Endothelial cell of umbilical vein (primary cell): Measurements from ENCODE around the gene VSTM4. TPM values are rescaled to one million over a fixed set of nuclear protein-coding genes. Genes with fewer than 3 reads are reported as not detected.

Source experiments
- BruUV-seq: library from RNA; stranded (reverse); fragments of 400-500 nt; replicated peaks from 2 replicates; lab custom pipeline; 2021; lab: Mats Ljungman, UMichigan
- CTCF ChIA-PET: fragments of 300-600, 350-600 bp; sonication (Branson Sonifier 250); formaldehyde crosslinking; loops from one replicate; lab custom pipeline; 2021; ENCODE audit warnings: antibody characterized with exemption, inconsistent platforms; lab: Charles Lee
- POLR2A ChIA-PET: fragments of 300-600, 350-600 bp; sonication (Branson Sonifier 250); formaldehyde crosslinking; loops from one replicate; lab custom pipeline; 2021; ENCODE audit warnings: antibody characterized with exemption, inconsistent platforms; lab: Charles Lee
- DNase-seq: peaks from one replicate; pipeline ENCODE4 v3.0.0-alpha.2; 2011; ENCODE audit warnings: low read depth, low spot score
- FAIRE-seq: peaks from 2 replicates; lab custom pipeline; 2011; peaks lifted over from hg19 to GRCh38; lab: Jason Lieb, UNC
- H2AFZ ChIP-seq: 2 replicates; pipeline ENCODE4 v1.6.0; 2012; ENCODE audit warnings: low read depth, low read length, control low read depth, inconsistent platforms
- H3K27ac ChIP-seq: 2 replicates; pipeline ENCODE4 v1.5.1; 2011; ENCODE audit warnings: low read depth, mild to moderate bottlenecking, control low read depth, low read length, moderate library complexity; ENCODE audit not compliant: insufficient read depth
- H3K27me3 ChIP-seq, 2 experiments: 2 replicates each; pipeline versions ENCODE4 v1.6.0 to v1.6.1; 2011; ENCODE audit warnings: low read length in 2 of 2, mixed read lengths in 1 of 2; ENCODE audit not compliant: control insufficient read depth in 2 of 2, insufficient read depth in 2 of 2
- H3K36me3 ChIP-seq, 2 experiments: 2 replicates in 1 of 2; 3 replicates in 1 of 2; pipeline ENCODE4 v1.5.1; 2011; ENCODE audit warnings: low read length in 2 of 2, mild to moderate bottlenecking in 1 of 2, moderate library complexity in 1 of 2; ENCODE audit not compliant: control insufficient read depth in 2 of 2, insufficient read depth in 2 of 2; ENCODE audit errors: extremely low read depth in 1 of 2
- H3K4me1 ChIP-seq: 3 replicates; pipeline ENCODE4 v1.5.1; 2011; ENCODE audit warnings: mild to moderate bottlenecking, low read length; ENCODE audit not compliant: control insufficient read depth, insufficient read depth; ENCODE audit errors: extremely low read depth
- H3K4me2 ChIP-seq: 2 replicates; pipeline ENCODE4 v1.6.1; 2011; ENCODE audit warnings: low read length, control low read depth, mixed read lengths; ENCODE audit not compliant: insufficient read depth
- H3K4me3 ChIP-seq, 3 experiments: fragments of 200-600 bp in 1 of 3; sonication (generic), shearing (Covaris generic) in 1 of 3; replicated peaks in 1 of 3; 2 replicates each; pipeline ENCODE4 v1.5.1; 2011 to 2016; ENCODE audit warnings: control low read depth in 3 of 3, low read length in 3 of 3, mild to moderate bottlenecking in 2 of 3, inconsistent platforms in 1 of 3, low read depth in 1 of 3, moderate library complexity in 1 of 3; ENCODE audit not compliant: insufficient read depth in 1 of 3
- H3K79me2 ChIP-seq: 2 replicates; pipeline ENCODE4 v1.6.0; 2012; ENCODE audit warnings: low read length, inconsistent platforms; ENCODE audit not compliant: control insufficient read depth, insufficient read depth
- H3K9ac ChIP-seq: replicated peaks from 2 replicates; pipeline ENCODE3; 2011; ENCODE audit warnings: low read length, control low read depth; ENCODE audit not compliant: insufficient read depth; ENCODE audit errors: extremely low read depth
- H3K9me1 ChIP-seq: replicated peaks from 3 replicates; pipeline ENCODE4 v1.6.0; 2011; ENCODE audit warnings: mild to moderate bottlenecking, low read length; ENCODE audit not compliant: control insufficient read depth, insufficient read depth; ENCODE audit errors: extremely low read depth
- H3K9me3 ChIP-seq: replicated peaks from 2 replicates; pipeline ENCODE4 v1.5.1; 2012; ENCODE audit warnings: low read length, inconsistent platforms; ENCODE audit not compliant: control insufficient read depth, insufficient read depth
- H4K20me1 ChIP-seq: replicated peaks from 2 replicates; pipeline ENCODE3; 2011; ENCODE audit warnings: mild to moderate bottlenecking, low read length; ENCODE audit not compliant: control insufficient read depth, insufficient read depth; ENCODE audit errors: extremely low read depth
- CTCF ChIP-seq, 2 donors: IDR thresholded peaks; 1 replicate in 1 of 2; 2 replicates in 1 of 2; pipeline ENCODE4 v1.5.1; 2011; ENCODE audit warnings: low read length in 2 of 2, mild to moderate bottlenecking in 2 of 2, moderate library complexity in 2 of 2, control low read depth in 1 of 2, inconsistent platforms in 1 of 2, low read depth in 1 of 2; ENCODE audit not compliant: insufficient read depth in 1 of 2; ENCODE audit errors: extremely low read depth in 1 of 2
- EZH2 ChIP-seq: IDR thresholded peaks from 2 replicates; pipeline ENCODE4 v1.6.1; 2012; ENCODE audit warnings: borderline replicate concordance, low read depth, mild to moderate bottlenecking, moderate library complexity, low read length, inconsistent platforms; ENCODE audit not compliant: severe bottlenecking
- FOS ChIP-seq: IDR thresholded peaks from 2 replicates; pipeline ENCODE4 v1.6.1; 2011; ENCODE audit warnings: mild to moderate bottlenecking, low read length, moderate library complexity, borderline replicate concordance; ENCODE audit not compliant: insufficient read depth
- GATA2 ChIP-seq: IDR thresholded peaks from 2 replicates; pipeline ENCODE4 v1.7.0; 2011; ENCODE audit warnings: low read depth, mild to moderate bottlenecking, moderate library complexity, mixed read lengths, low read length; ENCODE audit not compliant: insufficient read length, insufficient read depth
- JUN ChIP-seq: IDR thresholded peaks from 2 replicates; pipeline ENCODE4 v1.6.1; 2011; ENCODE audit warnings: borderline replicate concordance, low read depth; ENCODE audit not compliant: insufficient read length, insufficient read depth
- MAX ChIP-seq: IDR thresholded peaks from 2 replicates; pipeline ENCODE4 v1.6.1; 2011; ENCODE audit not compliant: insufficient read depth, insufficient read length
- MYC ChIP-seq: IDR thresholded peaks from one replicate; pipeline ENCODE4 v1.6.1; 2011; ENCODE audit warnings: mild to moderate bottlenecking, low read depth, low read length
- POLR2A ChIP-seq: IDR thresholded peaks from 2 replicates; pipeline ENCODE4 v1.6.1; 2012; ENCODE audit warnings: low read depth, mild to moderate bottlenecking, control low read depth, low read length
- POLR2AphosphoS5 ChIP-seq: IDR thresholded peaks from 2 replicates; pipeline ENCODE4 v1.6.1; 2012; ENCODE audit warnings: low read depth, mild to moderate bottlenecking, control low read depth, low read length, moderate library complexity; ENCODE audit not compliant: insufficient read depth
- dilution Hi-C: fragments of 300-500 bp; cut with MboI; formaldehyde crosslinking; loops from one replicate; pipeline ENCODE4 v1.15.0; 2019; ENCODE audit warnings: low sequenced_read_pairs; ENCODE audit not compliant: extremely low pct_ligation_motif_present
- intact Hi-C: fragments of 100-400 bp; cut with micrococcal nuclease; formaldehyde crosslinking; loops from one replicate; pipeline ENCODE4 v1.10.0; 2022
- polyA plus RNA-seq, 4 experiments: library from polyadenylated mRNA; depleted of rRNA in 3 of 4; stranded (reverse) in 3 of 4; unstranded in 1 of 4; fragments of >200 nt; gene quantifications; 2 replicates each; pipeline versions ENCODE4 v1.2.1 to v1.2.3, GENCODE V29; 2011 to 2012; ENCODE audit warnings: missing spikeins in 1 of 4
- total RNA-seq: library from RNA; stranded (reverse); gene quantifications from 2 replicates; pipeline ENCODE4 v1.2.3, GENCODE V29; 2021

The VSTM4 gene
- total and polyA plus RNA-seq, 2 donors (not counting 3 experiments of a cell fraction or from before 2014, with no cell fraction given) = 0.07 TPM

GRCh38 chr10:49162761-49163310, 47.5 kb upstream of the VSTM4 start:
- Histone ChIP-seq H3K9ac (no peak overlapping the region), H3K9me1 (no peaks in the 10 kb centered on the region), H3K36me3 (no peaks in the 10 kb centered on the region), H3K79me2 (no peaks in the 10 kb centered on the region), H3K4me1 (no peaks in the 10 kb centered on the region), H3K4me3 (no peak overlapping the region), H3K9me3 (no peaks in the 10 kb centered on the region), H3K27ac (no peak overlapping the region), H4K20me1 (no peaks in the 10 kb centered on the region), H2AFZ (no peak overlapping the region), H3K27me3 (no peaks in the 10 kb centered on the region), H3K4me2 (no peak overlapping the region)
- intact Hi-C loops = no loop called here
- BruUV-seq = no TSS peak
- FAIRE-seq (no peak), DNase-seq (no peak)
- ChIA-PET POLR2A (no interaction called here), CTCF (interaction anchor here (2.1 kb wide), 1 partner anchor 504 kb away, joined by 49 read pairs; no protein-coding TSS in a partner anchor)
- dilution Hi-C loops = no loop called here
- TF ChIP-seq POLR2AphosphoS5 (no peak), MYC (no peak), CTCF (IDR thresholded peaks at IDR 0.05; ENCODE audit: extremely low read depth in 1 of 2, insufficient read depth in 1 of 2, low read depth in 1 of 2, low read length in 2 of 2) (no peak), MAX (no peak), GATA2 (no peak), FOS (no peak), JUN (no peak), POLR2A (no peak), EZH2 (no peak)
